Astrocyte (in vitro differentiated cells and primary cell): ENCODE results near the gene RIMKLB.

Experiments
- CTCF ChIP-seq: IDR thresholded peaks from 2 replicates; pipeline ENCODE4 v1.5.1; 2011; ENCODE audit warnings: low read depth, mild to moderate bottlenecking, inconsistent platforms, low read length, moderate library complexity; ENCODE audit not compliant: insufficient read depth
- EZH2 ChIP-seq: IDR thresholded peaks from 2 replicates; pipeline ENCODE4 v1.6.1; 2012; ENCODE audit warnings: mild to moderate bottlenecking, low read length, inconsistent platforms; ENCODE audit not compliant: insufficient read depth

GRCh38 chr12:8813572-8814357, 116.0 kb downstream of the RIMKLB start:
- TF ChIP-seq CTCF (no peak), EZH2 (no peak)
